Smooth muscle cell (in vitro differentiated cells): ENCODE measurements around the gene HS3ST3A1. TPM values are rescaled to one million over a fixed set of nuclear protein-coding genes. Genes with fewer than 3 reads are reported as not detected.
"Not testable (repeated sequence)": the region's sequence is repeated elsewhere in the genome, so short reads cannot be mapped to it uniquely, and the experiment has no call there.

Experiments
- DNase-seq: peaks from one replicate; lab custom pipeline; 2025; ENCODE audit not compliant: unreplicated experiment; lab: John Stamatoyannopoulos, UW
- H2AFZ ChIP-seq: fragments of 200-600 bp; sonication (generic); 2 replicates; pipeline ENCODE4 v1.6.0; 2016; ENCODE audit warnings: antibody characterized with exemption, low read depth, mild to moderate bottlenecking
- H3F3A ChIP-seq: fragments of 200-600 bp; sonication (generic); 2 replicates; pipeline ENCODE4 v1.6.0; 2017; ENCODE audit warnings: antibody characterized with exemption, low read depth
- H3K27ac ChIP-seq: fragments of 200-600 bp; sonication (generic); 2 replicates; pipeline ENCODE4 v1.5.1; 2016; ENCODE audit warnings: low read depth, mild to moderate bottlenecking
- H3K27me3 ChIP-seq: fragments of 200-600 bp; sonication (generic); 2 replicates; pipeline ENCODE4 v1.6.1; 2016; ENCODE audit warnings: low read depth, mild to moderate bottlenecking
- H3K36me3 ChIP-seq: fragments of 200-600 bp; sonication (generic); 2 replicates; pipeline ENCODE4 v1.5.1; 2016; ENCODE audit warnings: low read depth
- H3K4me1 ChIP-seq: fragments of 200-600 bp; sonication (generic); 2 replicates; pipeline ENCODE4 v1.5.1; 2016; ENCODE audit warnings: low read depth
- H3K4me2 ChIP-seq: fragments of 200-600 bp; sonication (generic); 2 replicates; pipeline ENCODE4 v1.6.0; 2016; ENCODE audit warnings: mild to moderate bottlenecking
- H3K4me3 ChIP-seq: fragments of 200-600 bp; sonication (generic); 2 replicates; pipeline ENCODE4 v1.5.1; 2016; ENCODE audit warnings: mild to moderate bottlenecking
- H3K79me2 ChIP-seq: fragments of 200-600 bp; sonication (generic); 2 replicates; pipeline ENCODE4 v1.6.0; 2016; ENCODE audit warnings: low read depth, mild to moderate bottlenecking
- H3K9ac ChIP-seq: fragments of 200-600 bp; sonication (generic); 2 replicates; pipeline ENCODE4 v1.6.0; 2016; ENCODE audit warnings: low read depth
- H3K9me3 ChIP-seq: fragments of 200-600 bp; sonication (generic); replicated peaks from 2 replicates; pipeline ENCODE4 v1.5.1; 2016; ENCODE audit warnings: low read depth
- H4K20me1 ChIP-seq: fragments of 200-600 bp; sonication (generic); 2 replicates; pipeline ENCODE4 v1.6.0; 2016; ENCODE audit warnings: low read depth
- CTCF ChIP-seq: fragments of 200-600 bp; sonication (generic); IDR thresholded peaks from 2 replicates; pipeline ENCODE4 v1.5.1; 2017; ENCODE audit warnings: borderline replicate concordance, mild to moderate bottlenecking, antibody characterized with exemption; ENCODE audit not compliant: insufficient read depth, poor library complexity, severe bottlenecking
- WGBS: methylation state at CpG from one replicate; pipeline ENCODE4 v1.1.7; 2016; ENCODE audit warnings: low lambda C conversion rate; 5-methylcytosine and 5-hydroxymethylcytosine counted together
- polyA plus RNA-seq: library from polyadenylated mRNA; unstranded; fragments of >200 nt; fragmentation: Nextera tagmentation; extraction: Ambion mirVana; gene quantifications from 2 replicates; pipeline ENCODE4 v1.2.1, GENCODE V29; 2016
- total RNA-seq: library from RNA; depleted of rRNA; stranded (reverse); fragments of >200 nt; gene quantifications from 2 replicates; pipeline ENCODE4 v1.2.3, GENCODE V29; 2014

The HS3ST3A1 gene
- total and polyA plus RNA-seq, 2 experiments from 2014 or later = 19.5 to 25.1 TPM

GRCh38 chr17:13498184-13498583 is 103.5 kb downstream of the HS3ST3A1 start:
- no peaks in the 10 kb centered on the region for H3K4me1 ChIP-seq
- no peaks in the 10 kb centered on the region for H4K20me1 ChIP-seq
- no peak overlapping the region for H2AFZ ChIP-seq
- 77% methylated on average over 3 of the region's 3 CpGs for WGBS
- peaks cover 6% of the 10 kb centered on the region for H3K79me2 ChIP-seq
- H3K36me3 ChIP-seq = peaks cover 10% of the 10 kb centered on the region
- no peak overlapping the region for H3K4me2 ChIP-seq
- H3F3A ChIP-seq = peaks cover 3% of the 10 kb centered on the region
- no peak overlapping the region for H3K9ac ChIP-seq
- DNase-seq = no peak
- no peak for TF ChIP-seq CTCF
- no peaks in the 10 kb centered on the region for H3K9me3 ChIP-seq
- H3K4me3 ChIP-seq = no peak overlapping the region
- H3K27me3 ChIP-seq = no peaks in the 10 kb centered on the region
- H3K27ac ChIP-seq = no peak overlapping the region

GRCh38 chr17:13496553-13497056 is 105.1 kb downstream of the HS3ST3A1 start:
- not testable (repeated sequence) for H3K27me3 ChIP-seq, H3K9ac ChIP-seq, H3K79me2 ChIP-seq, H4K20me1 ChIP-seq, H3K4me2 ChIP-seq, H3K4me3 ChIP-seq, H3K4me1 ChIP-seq, DNase-seq, H3K27ac ChIP-seq, H3F3A ChIP-seq, H2AFZ ChIP-seq, H3K9me3 ChIP-seq
- peaks cover 10% of the 10 kb centered on the region for H3K36me3 ChIP-seq
- WGBS = 96% methylated on average over 24 of the region's 35 CpGs

GRCh38 chr17:13495423-13495822 is 106.3 kb downstream of the HS3ST3A1 start:
- no peak for TF ChIP-seq CTCF

GRCh38 chr17:13492737-13493122 is 109.0 kb downstream of the HS3ST3A1 start:
- TF ChIP-seq CTCF = no peak
- H2AFZ ChIP-seq = no peak overlapping the region

More at GRCh38 chr17:13495423-13495822, 106.3 kb downstream of the HS3ST3A1 start:
- H3K27ac ChIP-seq = no peak overlapping the region
- no peak overlapping the region for H2AFZ ChIP-seq
- peaks cover 10% of the 10 kb centered on the region for H3K36me3 ChIP-seq
- no peaks in the 10 kb centered on the region for H3K4me1 ChIP-seq
- peaks cover 6% of the 10 kb centered on the region for H3K79me2 ChIP-seq
- H3K9me3 ChIP-seq = no peaks in the 10 kb centered on the region
- no peaks in the 10 kb centered on the region for H4K20me1 ChIP-seq
- WGBS = 95% methylated on average over 2 of the region's 2 CpGs
- H3K4me2 ChIP-seq = no peak overlapping the region
- no peak for DNase-seq
- no peak overlapping the region for H3K9ac ChIP-seq
- H3K27me3 ChIP-seq = no peaks in the 10 kb centered on the region
- H3F3A ChIP-seq = peaks cover 3% of the 10 kb centered on the region
- H3K4me3 ChIP-seq = no peak overlapping the region

More at GRCh38 chr17:13492737-13493122, 109.0 kb downstream of the HS3ST3A1 start:
- Histone ChIP-seq H3K4me3 (no peak overlapping the region), H4K20me1 (no peaks in the 10 kb centered on the region), H3K4me1 (no peaks in the 10 kb centered on the region), H3K27me3 (no peaks in the 10 kb centered on the region), H3K9me3 (no peaks in the 10 kb centered on the region), H3K4me2 (no peak overlapping the region), H3F3A (peaks cover 3% of the 10 kb centered on the region), H3K27ac (no peak overlapping the region), H3K36me3 (peaks cover 10% of the 10 kb centered on the region), H3K79me2 (no peaks in the 10 kb centered on the region), H3K9ac (no peak overlapping the region)
- no peak for DNase-seq
- 82% methylated on average over 4 of the region's 4 CpGs for WGBS
